ENCODE results near the gene AQP1. TPM values are rescaled to one million over a fixed set of nuclear protein-coding genes. Genes with fewer than 3 reads are reported as not detected.

Gene AQP1
- polyA plus RNA-seq, 1 experiment, result 0.32 TPM

- H3K4me3 ChIP-seq (ENCODE audit: low read depth, low read length), result no peak overlapping the region
- no peak overlapping the region for H3K27ac ChIP-seq (ENCODE audit: low read depth, low read length)
- no peaks in the 10 kb centered on the region for H3K9me3 ChIP-seq (ENCODE audit: control insufficient read depth, insufficient read depth, low read length)
- POLR2A ChIA-PET, result no interaction called here
- TF ChIP-seq, protein P1, sequence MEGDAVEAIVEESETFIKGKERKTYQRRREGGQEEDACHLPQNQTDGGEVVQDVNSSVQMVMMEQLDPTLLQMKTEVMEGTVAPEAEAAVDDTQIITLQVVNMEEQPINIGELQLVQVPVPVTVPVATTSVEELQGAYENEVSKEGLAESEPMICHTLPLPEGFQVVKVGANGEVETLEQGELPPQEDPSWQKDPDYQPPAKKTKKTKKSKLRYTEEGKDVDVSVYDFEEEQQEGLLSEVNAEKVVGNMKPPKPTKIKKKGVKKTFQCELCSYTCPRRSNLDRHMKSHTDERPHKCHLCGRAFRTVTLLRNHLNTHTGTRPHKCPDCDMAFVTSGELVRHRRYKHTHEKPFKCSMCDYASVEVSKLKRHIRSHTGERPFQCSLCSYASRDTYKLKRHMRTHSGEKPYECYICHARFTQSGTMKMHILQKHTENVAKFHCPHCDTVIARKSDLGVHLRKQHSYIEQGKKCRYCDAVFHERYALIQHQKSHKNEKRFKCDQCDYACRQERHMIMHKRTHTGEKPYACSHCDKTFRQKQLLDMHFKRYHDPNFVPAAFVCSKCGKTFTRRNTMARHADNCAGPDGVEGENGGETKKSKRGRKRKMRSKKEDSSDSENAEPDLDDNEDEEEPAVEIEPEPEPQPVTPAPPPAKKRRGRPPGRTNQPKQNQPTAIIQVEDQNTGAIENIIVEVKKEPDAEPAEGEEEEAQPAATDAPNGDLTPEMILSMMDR (IDR thresholded peaks at IDR 0.05; ENCODE audit: low read depth, low read length), result no peak
- H3K27me3 ChIP-seq (ENCODE audit: control insufficient read depth, insufficient read depth, low read length), result no peaks in the 10 kb centered on the region
- DNase-seq (ENCODE audit: low read depth, low spot score), result no peak
- CTCF ChIA-PET, result interaction anchor here (1.7 kb wide), 1 partner anchor 67 kb away, joined by 5 read pairs; no protein-coding TSS in a partner anchor
These were observed 40.0 kb upstream of the AQP1 start for GRCh38 chr7:30871655-30872054.

DNA sequence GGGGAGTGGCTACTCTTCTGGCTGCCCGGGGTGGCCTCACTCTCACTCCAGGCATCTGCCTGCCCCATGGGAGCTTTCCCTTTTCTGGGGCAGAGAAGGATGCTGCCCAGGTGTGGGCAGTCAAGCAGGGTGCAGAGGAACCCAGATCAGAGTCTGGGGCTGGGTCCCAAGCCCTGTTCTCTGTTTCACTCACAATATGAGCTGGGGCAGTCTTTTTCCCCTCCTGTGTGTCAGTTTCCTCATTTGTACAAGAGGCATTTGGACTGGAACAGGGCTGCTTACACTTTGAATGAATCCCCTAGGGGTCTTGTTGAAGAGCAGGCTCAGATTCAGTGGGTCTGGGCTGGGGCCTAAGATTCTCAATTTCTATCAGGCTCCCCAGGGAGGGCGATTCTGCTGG is 38.4 kb upstream of the AQP1 start:
- Histone ChIP-seq H3K4me3 (ENCODE audit: low read depth, low read length) (no peak overlapping the region), H3K27ac (ENCODE audit: low read depth, low read length) (no peak overlapping the region), H3K27me3 (ENCODE audit: control insufficient read depth, insufficient read depth, low read length) (no peaks in the 10 kb centered on the region), H3K9me3 (ENCODE audit: control insufficient read depth, insufficient read depth, low read length) (no peaks in the 10 kb centered on the region)
- DNase-seq (ENCODE audit: low read depth, low spot score), result no peak
- ChIA-PET POLR2A (no interaction called here), CTCF (interaction anchor here (1.7 kb wide), 1 partner anchor 66 kb away, joined by 5 read pairs; no protein-coding TSS in a partner anchor)
- TF ChIP-seq, protein P1 (IDR thresholded peaks at IDR 0.05; ENCODE audit: low read depth, low read length), result no peak

- no peaks in the 10 kb centered on the region for H3K27me3 ChIP-seq (ENCODE audit: control insufficient read depth, insufficient read depth, low read length)
- no peak overlapping the region for H3K27ac ChIP-seq (ENCODE audit: low read depth, low read length)
- ChIA-PET POLR2A (no interaction called here), CTCF (no interaction called here)
- H3K4me3 ChIP-seq (ENCODE audit: low read depth, low read length), result no peak overlapping the region
- DNase-seq (ENCODE audit: low read depth, low spot score), result no peak
- TF ChIP-seq, protein P1 (IDR thresholded peaks at IDR 0.05; ENCODE audit: low read depth, low read length), result no peak
- H3K9me3 ChIP-seq (ENCODE audit: control insufficient read depth, insufficient read depth, low read length), result no peaks in the 10 kb centered on the region
These were observed 38.0 kb upstream of the AQP1 start for GRCh38 chr7:30873656-30874055.

- CTCF ChIA-PET, result interaction anchor here (1.0 kb wide), 1 partner anchor 64 kb away, joined by 3 read pairs; no protein-coding TSS in a partner anchor
- Histone ChIP-seq H3K27me3 (ENCODE audit: control insufficient read depth, insufficient read depth, low read length) (no peaks in the 10 kb centered on the region), H3K9me3 (ENCODE audit: control insufficient read depth, insufficient read depth, low read length) (no peaks in the 10 kb centered on the region), H3K4me3 (ENCODE audit: low read depth, low read length) (no peak overlapping the region), H3K27ac (ENCODE audit: low read depth, low read length) (no peak overlapping the region)
- POLR2A ChIA-PET, result no interaction called here
- no peak for DNase-seq (ENCODE audit: low read depth, low spot score)
- TF ChIP-seq, protein P1 (IDR thresholded peaks at IDR 0.05; ENCODE audit: low read depth, low read length), result no peak
These were observed 36.9 kb upstream of the AQP1 start for GRCh38 chr7:30874656-30875302.

DNA sequence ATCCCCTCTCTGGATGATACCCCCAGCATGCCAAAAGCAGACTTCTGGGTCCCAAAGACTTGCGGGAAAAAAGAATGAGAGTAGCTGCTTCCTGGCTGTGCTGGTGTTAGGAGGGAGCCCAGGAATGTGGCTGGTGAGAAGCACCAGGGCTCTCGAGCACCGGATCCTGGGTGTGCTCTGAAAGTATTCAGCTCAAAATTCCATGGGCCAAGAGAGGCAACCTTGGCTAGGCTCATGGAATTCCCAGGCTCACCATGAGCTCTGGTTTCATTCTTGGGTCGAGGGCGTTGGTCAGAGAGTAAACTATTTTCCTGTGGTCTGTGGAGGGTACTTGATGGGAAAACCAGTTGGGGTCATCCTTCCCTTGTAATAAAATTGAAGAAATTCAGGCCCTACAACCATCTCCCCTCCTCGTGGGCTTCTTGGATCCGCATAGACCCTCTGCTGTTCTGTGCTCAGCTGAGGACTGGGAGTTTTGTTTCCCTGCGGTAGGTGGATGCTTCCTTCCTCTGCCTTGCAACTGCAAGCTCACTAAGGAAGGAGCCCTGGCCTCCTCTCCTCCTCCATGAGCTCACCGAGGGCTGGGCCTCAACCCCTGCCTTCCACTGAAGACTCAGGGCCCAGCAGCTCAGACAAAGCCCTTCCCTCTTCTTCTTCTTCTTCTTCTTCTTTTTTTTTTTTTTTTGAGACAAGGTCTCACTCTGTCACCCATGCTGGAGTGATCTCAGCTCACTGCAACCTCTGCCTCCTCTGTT is 34.5 kb upstream of the AQP1 start:
- Histone ChIP-seq H3K4me3 (ENCODE audit: low read depth, low read length) (no peak overlapping the region), H3K9me3 (ENCODE audit: control insufficient read depth, insufficient read depth, low read length) (no peaks in the 10 kb centered on the region), H3K27me3 (ENCODE audit: control insufficient read depth, insufficient read depth, low read length) (no peaks in the 10 kb centered on the region), H3K27ac (ENCODE audit: low read depth, low read length) (no peak overlapping the region)
- CTCF ChIA-PET, result interaction anchor here (0.7 to 2.7 kb wide), 2 partner anchors 30 to 62 kb away, joined by 9 to 10 read pairs; no protein-coding TSS in a partner anchor
- no peak for DNase-seq (ENCODE audit: low read depth, low spot score)
- TF ChIP-seq, protein P1 (IDR thresholded peaks at IDR 0.05; ENCODE audit: low read depth, low read length), result no peak
- POLR2A ChIA-PET, result interaction anchor here (0.7 to 0.8 kb wide), 2 partner anchors 8 to 15 kb away, joined by 3 to 10 read pairs; no protein-coding TSS in a partner anchor

Data from AG04450 (cell line).